HG03025 (cell line): Measurements from ENCODE around the gene CCR6.
"Not testable (repeated sequence)": the region's sequence is repeated elsewhere in the genome, so short reads cannot be mapped to it uniquely, and the experiment has no call there.

Experiments used
- ATAC-seq: cut with Tn5 transposase; IDR thresholded peaks from one replicate; pipeline ENCODE4 v1.9.1; 2021; ENCODE audit warnings: mild to moderate bottlenecking, moderate library complexity; ENCODE audit not compliant: unreplicated experiment, low FRiP score

CCR6 gene

GRCh38 chr6:167165858-167166471 lies 43.1 kb downstream of the CCR6 start:
- ATAC-seq = no peak

- not testable (repeated sequence) for ATAC-seq
Measured at GRCh38 chr6:167167699-167168098, 44.8 kb downstream of the CCR6 start.

GRCh38 chr6:167168296-167168695 lies 45.4 kb downstream of the CCR6 start:
- not testable (repeated sequence) for ATAC-seq

DNA sequence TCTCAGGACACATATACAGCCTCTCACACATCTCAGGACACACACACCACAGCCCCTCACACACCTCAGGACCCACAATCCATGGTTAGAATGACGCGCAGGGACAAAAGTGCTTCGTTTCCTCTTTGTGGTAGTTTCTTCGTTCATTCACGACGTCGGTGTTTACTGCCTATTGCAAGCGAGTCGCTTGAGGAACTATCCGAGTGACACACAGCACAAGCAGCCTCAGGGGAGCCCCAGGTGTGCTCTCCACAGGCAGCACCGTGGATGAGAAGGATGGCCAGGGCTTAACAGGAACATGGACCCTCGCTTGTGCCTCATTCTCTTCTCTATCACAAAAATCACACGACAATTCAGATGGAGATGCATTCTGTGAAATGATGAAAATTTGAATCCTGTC lies 47.0 kb downstream of the CCR6 start:
- not testable (repeated sequence) for ATAC-seq

GRCh38 chr6:167171300-167171699 lies 48.4 kb downstream of the CCR6 start:
- not testable (repeated sequence) for ATAC-seq

GRCh38 chr6:167172011-167172410 lies 49.1 kb downstream of the CCR6 start:
- not testable (repeated sequence) for ATAC-seq

- ATAC-seq = not testable (repeated sequence)
Measured at GRCh38 chr6:167177271-167177670, 54.4 kb downstream of the CCR6 start.

DNA sequence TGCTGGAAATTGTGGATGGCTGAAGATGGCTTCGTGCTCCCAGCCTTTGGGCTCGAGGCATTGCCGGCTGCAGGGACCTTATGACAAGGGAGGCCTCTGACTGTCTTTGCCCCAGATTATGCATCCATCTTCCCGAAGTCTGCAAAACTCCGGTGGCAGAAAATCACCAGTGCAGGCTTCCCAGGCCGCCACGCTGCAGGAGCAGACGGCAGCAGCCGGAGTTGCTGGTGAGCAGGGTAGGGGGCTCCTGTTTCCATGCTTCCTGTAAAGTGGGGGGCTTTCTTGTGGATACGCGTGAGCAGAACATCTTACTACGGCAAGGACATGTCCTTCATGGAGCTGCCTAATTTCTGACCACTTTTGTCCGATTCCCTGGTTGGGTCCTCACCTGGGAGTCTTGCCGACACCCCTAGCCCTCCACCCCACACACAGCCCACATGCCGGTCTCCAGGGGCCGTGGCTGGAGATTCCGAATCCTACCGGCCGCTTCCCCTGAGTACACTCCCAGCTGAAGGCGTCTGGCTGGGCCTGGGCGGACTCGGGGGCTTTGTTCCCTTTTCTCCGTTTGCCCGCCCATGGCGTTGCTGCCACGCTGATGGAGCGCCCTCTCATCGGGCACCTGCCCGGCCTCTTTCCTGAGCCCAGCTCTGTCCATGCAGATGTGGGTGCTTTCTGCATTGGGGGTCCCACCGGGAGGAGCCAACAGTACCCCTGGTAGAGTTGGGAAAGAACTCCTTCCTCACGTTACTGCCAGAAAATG lies 56.2 kb downstream of the CCR6 start:
- ATAC-seq = not testable (repeated sequence)

- ATAC-seq = not testable (repeated sequence)
Measured at GRCh38 chr6:167180086-167180485, 57.2 kb downstream of the CCR6 start.

DNA sequence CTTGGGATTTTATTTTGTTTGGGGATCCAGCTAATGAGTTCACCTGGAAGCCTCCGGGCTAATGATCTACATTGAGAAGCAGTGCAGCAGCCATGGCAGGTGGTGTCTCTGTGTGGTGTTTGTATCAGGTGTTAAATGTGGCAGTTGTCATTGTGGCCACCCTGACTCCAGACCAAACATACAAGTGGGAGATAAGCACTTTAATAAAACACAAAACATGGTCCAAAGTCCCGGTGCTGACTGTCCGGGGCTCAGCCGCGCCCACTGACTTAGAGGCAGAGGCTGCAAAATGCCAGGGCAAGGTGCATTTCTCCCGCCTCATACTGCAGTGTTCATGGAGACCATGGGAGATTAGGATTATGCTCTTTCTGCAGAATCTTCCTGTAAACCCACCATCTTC lies 58.5 kb downstream of the CCR6 start:
- not testable (repeated sequence) for ATAC-seq

GRCh38 chr6:167182913-167183314 lies 60.0 kb downstream of the CCR6 start:
- peak; percentile 66 for ATAC-seq

GRCh38 chr6:167185101-167185500 lies 62.2 kb downstream of the CCR6 start:
- not testable (repeated sequence) for ATAC-seq

- not testable (repeated sequence) for ATAC-seq
Measured at GRCh38 chr6:167187275-167187674, 64.4 kb downstream of the CCR6 start.
